Measurements from ENCODE around the gene PREX1. TPM values are rescaled to one million over a fixed set of nuclear protein-coding genes. Genes with fewer than 3 reads are reported as not detected.
"Not testable (repeated sequence)": the region's sequence is repeated elsewhere in the genome, so short reads cannot be mapped to it uniquely, and the experiment has no call there.

PREX1 gene
- total RNA-seq, 1 donor from 2014 or later: 11.2 TPM

- H3K36me3 ChIP-seq: no peaks in the 10 kb centered on the region
- no peak overlapping the region for H3K27ac ChIP-seq (replicated peaks)
- TF ChIP-seq, protein P1, sequence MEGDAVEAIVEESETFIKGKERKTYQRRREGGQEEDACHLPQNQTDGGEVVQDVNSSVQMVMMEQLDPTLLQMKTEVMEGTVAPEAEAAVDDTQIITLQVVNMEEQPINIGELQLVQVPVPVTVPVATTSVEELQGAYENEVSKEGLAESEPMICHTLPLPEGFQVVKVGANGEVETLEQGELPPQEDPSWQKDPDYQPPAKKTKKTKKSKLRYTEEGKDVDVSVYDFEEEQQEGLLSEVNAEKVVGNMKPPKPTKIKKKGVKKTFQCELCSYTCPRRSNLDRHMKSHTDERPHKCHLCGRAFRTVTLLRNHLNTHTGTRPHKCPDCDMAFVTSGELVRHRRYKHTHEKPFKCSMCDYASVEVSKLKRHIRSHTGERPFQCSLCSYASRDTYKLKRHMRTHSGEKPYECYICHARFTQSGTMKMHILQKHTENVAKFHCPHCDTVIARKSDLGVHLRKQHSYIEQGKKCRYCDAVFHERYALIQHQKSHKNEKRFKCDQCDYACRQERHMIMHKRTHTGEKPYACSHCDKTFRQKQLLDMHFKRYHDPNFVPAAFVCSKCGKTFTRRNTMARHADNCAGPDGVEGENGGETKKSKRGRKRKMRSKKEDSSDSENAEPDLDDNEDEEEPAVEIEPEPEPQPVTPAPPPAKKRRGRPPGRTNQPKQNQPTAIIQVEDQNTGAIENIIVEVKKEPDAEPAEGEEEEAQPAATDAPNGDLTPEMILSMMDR (IDR thresholded peaks at IDR 0.05; ENCODE audit: borderline replicate concordance): no peak
- DNase-seq: no peak
- intact Hi-C loops (cut with micrococcal nuclease): no loop called here
- no peak overlapping the region for H3K4me3 ChIP-seq
- H3K4me1 ChIP-seq: peaks cover 15% of the 10 kb centered on the region
- no peaks in the 10 kb centered on the region for H3K27me3 ChIP-seq (ENCODE audit: low read depth)
- H3K9me3 ChIP-seq (replicated peaks): no peaks in the 10 kb centered on the region
Measured at GRCh38 chr20:48845721-48846306, 18.0 kb upstream of the PREX1 start.

DNA sequence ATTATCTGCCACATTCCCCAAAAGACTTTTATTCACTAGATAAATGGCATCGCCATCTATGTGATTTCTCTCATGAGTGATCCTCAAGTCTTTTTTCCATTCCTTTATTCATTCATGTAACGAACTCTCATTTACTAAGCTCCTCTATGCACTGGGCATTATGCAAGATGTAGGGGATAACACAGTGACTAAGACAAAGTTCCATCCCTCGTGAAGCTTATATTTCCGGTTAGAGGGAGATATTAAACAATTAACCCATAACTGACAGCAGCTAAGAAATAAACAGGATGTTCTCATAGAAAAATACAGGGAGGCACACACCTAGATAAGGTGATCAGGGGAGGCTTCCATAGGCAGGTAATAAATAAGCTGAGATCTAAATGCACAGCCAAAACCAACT lies 17.2 kb upstream of the PREX1 start:
- intact Hi-C loops (cut with micrococcal nuclease): no loop called here

DNA sequence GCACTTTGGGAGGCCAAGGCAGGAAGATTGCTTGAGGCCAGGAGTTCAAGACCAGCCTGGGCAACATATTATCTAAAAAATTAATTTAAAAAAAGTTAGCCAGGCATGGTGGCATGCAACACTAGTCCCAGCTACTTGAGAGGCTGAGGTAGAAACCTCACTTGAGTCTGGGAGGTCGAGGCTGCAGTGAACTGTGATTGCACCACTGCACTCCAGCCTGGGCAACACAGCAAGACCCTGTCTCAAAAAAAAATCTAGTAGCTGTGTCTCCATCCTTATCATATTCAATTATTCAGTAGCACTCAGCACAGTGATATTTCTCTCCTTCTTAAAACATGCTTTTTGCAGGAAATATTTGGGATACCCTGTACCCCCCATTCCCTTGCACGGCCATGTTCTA lies 16.1 kb upstream of the PREX1 start:
- H3K27me3 ChIP-seq (ENCODE audit: low read depth); H3K36me3 ChIP-seq; DNase-seq; intact Hi-C loops (cut with micrococcal nuclease); H3K9me3 ChIP-seq (replicated peaks); H3K27ac ChIP-seq (replicated peaks); H3K4me1 ChIP-seq; H3K4me3 ChIP-seq: not testable (repeated sequence)

More for the DNA sequence above, 17.2 kb upstream of the PREX1 start:
- H3K4me3 ChIP-seq: no peak overlapping the region
- no peaks in the 10 kb centered on the region for H3K27me3 ChIP-seq (ENCODE audit: low read depth)
- DNase-seq: no peak
- H3K27ac ChIP-seq (replicated peaks): no peak overlapping the region
- TF ChIP-seq, protein P1 (IDR thresholded peaks at IDR 0.05; ENCODE audit: borderline replicate concordance): no peak
- H3K4me1 ChIP-seq: peaks cover 10% of the 10 kb centered on the region
- no peaks in the 10 kb centered on the region for H3K9me3 ChIP-seq (replicated peaks)
- H3K36me3 ChIP-seq: no peaks in the 10 kb centered on the region

- no peaks in the 10 kb centered on the region for H3K27me3 ChIP-seq (ENCODE audit: low read depth)
- no peak overlapping the region for H3K4me3 ChIP-seq
- peaks cover 10% of the 10 kb centered on the region for H3K4me1 ChIP-seq
- no peaks in the 10 kb centered on the region for H3K9me3 ChIP-seq (replicated peaks)
- no peaks in the 10 kb centered on the region for H3K36me3 ChIP-seq
- intact Hi-C loops (cut with micrococcal nuclease): no loop called here
- H3K27ac ChIP-seq (replicated peaks): no peak overlapping the region
- TF ChIP-seq, protein P1 (IDR thresholded peaks at IDR 0.05; ENCODE audit: borderline replicate concordance): no peak
- DNase-seq: no peak
Measured at GRCh38 chr20:48843057-48843806, 15.4 kb upstream of the PREX1 start.

GRCh38 chr20:48841875-48842529 lies 14.2 kb upstream of the PREX1 start:
- intact Hi-C loops (cut with micrococcal nuclease): no loop called here
- Histone ChIP-seq H3K27ac (replicated peaks) (no peak overlapping the region), H3K9me3 (replicated peaks) (no peaks in the 10 kb centered on the region), H3K36me3 (no peaks in the 10 kb centered on the region), H3K4me3 (no peak overlapping the region), H3K27me3 (ENCODE audit: low read depth) (no peaks in the 10 kb centered on the region), H3K4me1 (peaks cover 9% of the 10 kb centered on the region)
- TF ChIP-seq, protein P1 (IDR thresholded peaks at IDR 0.05; ENCODE audit: borderline replicate concordance): no peak
- DNase-seq: no peak
